DMS153 treated with DMSO at 0.1 percent for 48 hours (cell line): Measurements from ENCODE around the gene LRRFIP2.
"Not testable (repeated sequence)": the region's sequence is repeated elsewhere in the genome, so short reads cannot be mapped to it uniquely, and the experiment has no call there.

Experiments used
- DNase-seq: peaks from one replicate; lab custom pipeline; 2025; ENCODE audit not compliant: unreplicated experiment; lab: John Stamatoyannopoulos, UW

Gene LRRFIP2

DNA sequence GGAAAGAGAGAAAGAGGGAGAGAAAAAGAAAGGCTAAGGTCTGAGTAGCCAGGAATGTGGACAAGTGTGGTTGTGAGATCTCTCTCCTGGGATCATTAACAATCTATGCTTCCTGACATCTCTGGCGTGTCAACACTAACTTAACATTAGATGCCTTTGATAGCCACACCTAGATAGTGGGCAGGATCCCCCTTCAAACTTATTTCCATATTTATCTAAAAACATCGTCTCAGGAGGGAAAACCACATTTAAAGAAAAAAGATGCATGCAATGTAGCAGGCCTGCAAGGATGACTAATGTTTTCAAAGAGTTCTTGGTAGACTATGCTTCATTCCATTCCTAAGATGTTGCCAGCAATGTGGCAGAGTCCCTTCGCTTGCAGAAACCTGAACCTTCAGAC is 100.2 kb downstream of the LRRFIP2 start:
- no peak for DNase-seq

- DNase-seq: no peak
Measured at GRCh38 chr3:37072892-37073291, 101.5 kb downstream of the LRRFIP2 start.

DNA sequence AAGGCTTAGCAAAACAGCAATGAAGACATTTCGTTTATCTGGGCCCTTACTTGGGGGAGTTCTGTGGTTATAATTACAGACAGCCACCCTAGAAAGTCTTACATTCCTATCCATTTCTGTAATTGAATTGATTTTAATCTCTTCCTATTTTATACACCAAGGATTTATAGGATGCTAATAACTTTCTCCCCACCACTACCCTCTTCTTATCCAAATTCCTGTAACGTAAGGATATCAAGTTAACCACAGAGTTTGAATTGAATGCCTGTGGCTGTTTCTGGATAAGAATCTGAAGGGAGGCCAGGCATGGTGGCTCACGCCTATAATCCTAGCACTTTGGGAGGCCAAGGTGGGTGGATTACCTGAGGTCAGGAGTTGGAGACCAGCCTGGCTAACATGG is 102.5 kb downstream of the LRRFIP2 start:
- DNase-seq: no peak

DNA sequence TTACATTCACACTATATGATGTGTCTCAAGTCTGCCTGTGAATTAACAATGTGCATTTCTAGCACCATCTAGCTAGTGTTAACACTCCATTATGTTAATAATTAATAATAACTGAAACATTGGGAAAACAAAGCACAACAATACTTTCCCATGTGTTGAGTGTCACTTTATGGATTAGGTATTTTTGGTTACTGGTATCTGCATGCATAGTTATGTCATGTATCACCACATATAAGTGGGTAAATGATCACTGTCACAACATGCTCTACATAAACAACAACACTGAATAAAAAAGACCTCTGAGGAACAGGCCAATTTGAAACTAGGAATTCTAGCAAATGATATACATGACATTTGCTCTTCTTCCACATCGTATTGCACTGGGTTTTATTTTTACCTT is 106.4 kb downstream of the LRRFIP2 start:
- DNase-seq: no peak

DNA sequence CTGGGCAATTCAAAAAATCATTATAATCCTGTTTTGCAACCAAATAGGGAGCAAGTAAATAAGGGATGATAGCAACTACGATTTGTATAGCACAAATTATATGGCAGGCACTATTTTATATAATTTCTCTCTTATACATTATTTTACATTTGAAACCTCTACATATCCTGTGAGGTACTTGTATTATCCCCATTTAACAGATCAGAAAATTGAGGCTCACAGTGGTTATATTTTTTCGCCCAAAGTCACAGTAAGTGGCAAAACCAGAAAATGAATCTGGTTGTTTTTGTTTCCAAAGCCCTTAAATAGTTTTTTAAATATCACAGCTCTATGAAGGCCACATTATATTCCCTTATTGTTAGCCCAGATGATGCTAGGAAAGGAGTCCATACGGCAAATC is 106.8 kb downstream of the LRRFIP2 start:
- no peak for DNase-seq

GRCh38 chr3:37064747-37065146 is 109.6 kb downstream of the LRRFIP2 start:
- DNase-seq: no peak

- DNase-seq: no peak
Measured at GRCh38 chr3:37058117-37058516, 116.3 kb downstream of the LRRFIP2 start.

GRCh38 chr3:37056826-37057225 is 117.6 kb downstream of the LRRFIP2 start:
- DNase-seq: no peak

DNA sequence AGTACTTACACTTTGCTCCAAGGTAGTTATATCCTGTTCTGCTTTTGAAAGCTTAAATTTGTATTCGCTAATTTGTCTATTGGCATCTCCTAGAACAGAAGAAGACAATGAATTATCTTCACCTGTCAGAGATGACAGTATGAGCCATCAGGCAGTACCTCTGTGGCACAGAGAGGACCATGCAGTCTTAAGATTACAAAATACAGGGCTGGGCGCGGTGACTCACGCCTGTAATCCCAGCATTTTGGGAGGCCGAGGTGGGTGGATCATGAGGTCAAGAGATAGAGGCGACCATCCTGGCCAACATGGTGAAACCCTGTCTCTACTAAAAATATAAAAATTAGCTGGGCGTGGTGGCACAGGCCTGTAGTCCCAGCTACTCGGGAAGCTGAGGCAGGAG is 119.3 kb downstream of the LRRFIP2 start:
- DNase-seq: not testable (repeated sequence)

GRCh38 chr3:37054370-37054769 is 120.0 kb downstream of the LRRFIP2 start:
- DNase-seq: no peak

DNA sequence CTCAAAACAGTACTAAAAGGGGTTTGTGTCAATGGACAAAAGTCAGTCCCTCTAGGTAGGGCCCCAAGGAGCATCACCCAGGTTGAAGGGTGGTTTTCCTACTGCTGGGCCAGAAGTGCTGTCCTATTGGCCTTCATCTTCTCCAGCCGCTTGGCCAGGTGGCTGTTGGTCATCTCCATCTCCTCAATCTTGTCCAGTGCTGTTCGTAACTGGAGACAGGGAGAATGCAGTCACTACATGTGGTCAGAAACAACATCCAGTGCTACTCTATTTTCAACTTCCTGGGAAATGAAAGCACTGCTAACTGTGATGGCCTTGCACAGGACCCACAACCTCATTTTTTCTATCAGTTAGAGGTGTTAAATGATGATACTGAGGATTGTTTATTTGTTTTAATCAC is 120.6 kb downstream of the LRRFIP2 start:
- DNase-seq: no peak

DNA sequence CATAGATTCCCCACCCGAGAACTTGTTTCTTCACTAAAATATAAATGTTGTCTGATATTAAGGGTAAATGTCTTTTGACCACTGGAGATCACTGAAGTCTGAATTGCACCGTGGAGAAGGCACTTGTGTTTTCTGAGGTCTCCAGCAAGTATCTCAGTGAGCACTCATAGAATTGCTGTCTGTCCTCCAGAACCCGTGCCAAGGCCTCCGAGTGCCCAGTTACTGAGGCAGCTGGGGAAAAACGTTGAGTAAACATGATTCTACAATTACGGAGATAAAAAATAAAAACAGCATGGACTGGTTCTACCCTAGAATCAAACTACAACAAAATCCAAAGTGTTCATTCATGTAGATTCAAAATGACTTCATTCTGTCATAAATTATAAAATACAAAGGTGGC is 121.0 kb downstream of the LRRFIP2 start:
- no peak for DNase-seq

GRCh38 chr3:37052860-37053259 is 121.5 kb downstream of the LRRFIP2 start:
- no peak for DNase-seq

DNA sequence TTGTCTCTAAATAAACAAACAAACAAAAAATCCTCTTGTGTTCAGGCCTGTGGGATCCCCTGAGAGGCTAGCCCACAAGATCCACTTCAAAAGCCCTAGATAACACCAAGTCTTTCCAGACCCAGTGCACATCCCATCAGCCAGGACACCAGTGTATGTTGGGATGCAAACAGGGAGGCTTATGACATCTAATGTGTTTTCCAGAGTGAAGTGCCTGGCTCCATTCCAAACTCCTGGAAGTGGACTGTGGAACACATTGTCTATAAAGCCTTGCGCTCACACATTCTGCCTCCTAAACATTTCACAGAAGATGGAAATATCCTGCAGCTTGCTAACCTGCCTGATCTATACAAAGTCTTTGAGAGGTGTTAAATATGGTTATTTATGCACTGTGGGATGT is 124.1 kb downstream of the LRRFIP2 start:
- no peak for DNase-seq

- not testable (repeated sequence) for DNase-seq
Measured at GRCh38 chr3:37042712-37043111, 131.7 kb downstream of the LRRFIP2 start.

GRCh38 chr3:37041546-37042195 is 132.7 kb downstream of the LRRFIP2 start:
- DNase-seq: no peak

GRCh38 chr3:37040231-37040630 is 134.2 kb downstream of the LRRFIP2 start:
- DNase-seq: no peak

DNA sequence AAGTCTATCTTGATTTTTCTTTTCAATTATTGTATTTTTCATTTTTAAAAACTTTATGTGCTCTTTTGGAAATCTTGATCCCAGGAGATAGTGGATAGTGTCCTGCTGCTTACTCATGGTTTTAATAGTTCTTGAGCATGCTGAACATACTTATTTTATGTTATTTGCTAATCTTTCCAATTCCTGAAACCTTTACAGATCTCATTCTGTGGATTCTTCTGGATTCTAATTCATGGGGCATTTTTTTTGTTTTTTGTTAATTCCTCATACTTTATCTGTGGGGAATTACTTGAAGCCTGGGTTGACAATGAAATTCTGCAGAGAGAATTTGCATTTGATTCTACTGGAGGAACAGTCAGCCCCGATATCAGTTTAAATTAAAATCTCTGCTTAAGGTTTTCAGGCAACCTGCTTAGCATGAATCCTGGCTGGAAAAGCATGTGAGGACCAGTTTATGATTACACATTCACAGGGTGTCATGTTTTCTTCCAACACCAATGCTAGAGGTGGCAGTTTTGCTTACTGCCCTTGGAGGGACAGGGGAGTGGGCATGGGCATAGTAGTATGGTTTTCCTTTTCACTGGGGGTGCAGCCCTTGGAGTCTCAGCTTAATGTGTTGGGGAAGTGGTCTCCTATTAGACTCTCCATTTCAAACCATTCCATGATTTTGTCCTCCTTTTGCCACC is 135.1 kb downstream of the LRRFIP2 start:
- DNase-seq: no peak

DNA sequence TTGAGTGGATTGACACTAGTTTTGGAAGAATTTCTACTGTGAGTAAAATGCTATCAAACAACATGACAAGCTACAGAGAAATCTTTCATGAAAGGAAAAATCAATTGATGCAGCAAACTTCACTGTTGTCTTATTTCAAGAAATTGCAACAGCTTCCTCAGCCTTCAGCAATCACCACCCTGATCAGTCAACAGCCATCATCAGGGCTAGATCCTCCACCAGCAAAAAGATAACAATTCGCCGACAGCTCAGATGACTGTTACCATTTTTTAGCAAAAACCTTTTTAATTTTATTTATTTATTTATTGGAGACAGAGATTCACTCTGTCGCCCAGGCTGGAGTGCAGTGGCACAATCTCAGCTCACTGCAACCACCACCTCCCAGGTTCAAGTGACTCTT is 137.0 kb downstream of the LRRFIP2 start:
- DNase-seq: no peak

GRCh38 chr3:37032961-37033360 is 141.4 kb downstream of the LRRFIP2 start:
- no peak for DNase-seq

GRCh38 chr3:37031096-37031682 is 143.2 kb downstream of the LRRFIP2 start:
- DNase-seq: no peak

DNA sequence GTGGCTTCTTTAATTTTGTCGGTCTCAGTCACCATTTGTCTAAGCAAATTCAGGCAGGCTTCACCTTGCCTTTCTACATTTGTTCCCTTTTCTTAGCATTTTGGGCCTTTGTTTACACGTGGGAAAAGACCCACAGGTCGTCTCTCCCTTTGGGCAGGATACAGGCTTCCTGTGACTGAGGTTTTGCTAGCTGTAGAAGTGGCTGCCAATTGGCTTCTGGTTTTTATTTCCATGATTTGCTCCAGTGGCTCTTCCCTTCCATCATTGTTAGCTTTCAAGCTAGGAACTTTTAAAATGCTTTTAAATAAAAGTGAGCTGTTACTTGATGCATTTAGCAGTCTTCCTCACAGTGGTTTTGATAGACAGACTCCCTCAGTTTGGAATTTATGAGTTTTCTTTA is 143.8 kb downstream of the LRRFIP2 start:
- no peak for DNase-seq
